Right lobe of liver (tissue), 6 donors: ENCODE data around the gene CIAO1. TPM values are rescaled to one million over a fixed set of nuclear protein-coding genes. Genes with fewer than 3 reads are reported as not detected.
A peak's percentile ranks its signal among the peaks of the same experiment; 100 is the strongest.

Experiments
- ATAC-seq, 4 donors: fragments of 200-7000 bp; cut with Tn5 transposase; one replicate each; pipeline ENCODE4 v1.9.1; 2020; ENCODE audit warnings: mild to moderate bottlenecking in 4 of 4, moderate library complexity in 4 of 4
- DNase-seq, 3 donors: peaks; one replicate each; pipeline ENCODE4 v3.0.0-alpha.2; 2020
- H3K27ac ChIP-seq, 3 donors: fragments of 200-600 bp; one replicate each; pipeline ENCODE4 v1.8.0; 2022
- H3K27me3 ChIP-seq, 2 donors: fragments of 200-600 bp; one replicate each; pipeline ENCODE4 v1.8.0; 2022
- H3K36me3 ChIP-seq, 4 donors: fragments of 200-600 bp; sonication (generic) in 1 of 4; one replicate each; pipeline versions ENCODE4 v1.5.1 to v1.8.0; 2017 to 2022; ENCODE audit warnings: control low read depth in 1 of 4
- H3K4me1 ChIP-seq, 4 donors: fragments of 200-600 bp; sonication (generic) in 1 of 4; one replicate each; pipeline versions ENCODE4 v1.5.1 to v1.8.0; 2017 to 2022; ENCODE audit warnings: control low read depth in 1 of 4
- H3K4me3 ChIP-seq, 3 donors: fragments of 200-600 bp; one replicate each; pipeline ENCODE4 v1.8.0; 2022
- H3K9me3 ChIP-seq, 4 donors: fragments of 200-600 bp; sonication (generic) in 1 of 4; one replicate each; pipeline versions ENCODE4 v1.5.1 to v1.8.0; 2017 to 2022; ENCODE audit warnings: control low read depth in 1 of 4
- CTCF ChIP-seq, 4 donors: fragments of 200-600 bp in 3 of 4; fragments of 450-650 bp in 1 of 4; IDR thresholded peaks; one replicate each; pipeline versions ENCODE4 v1.5.1 to v1.8.0; 2016 to 2022; ENCODE audit warnings: antibody characterized with exemption in 4 of 4, mild to moderate bottlenecking in 2 of 4
- POLR2A ChIP-seq: fragments of 450-650 bp; IDR thresholded peaks from one replicate; pipeline ENCODE4 v1.6.1; 2017; ENCODE audit warnings: antibody characterized with exemption, mild to moderate bottlenecking
- WGBS: methylation state at CpG from one replicate; pipeline ENCODE4 v1.1.6; 2018; ENCODE audit warnings: low coverage, low lambda C conversion rate; ENCODE audit not compliant: insufficient coverage; ENCODE audit errors: missing lambda C conversion rate; 5-methylcytosine and 5-hydroxymethylcytosine counted together
- intact Hi-C, 2 donors: fragments of 100-400 bp; cut with DNase I; formaldehyde crosslinking; loops; one replicate each; pipeline versions ENCODE4 v1.11.2 to v1.14.1; 2022
- total RNA-seq, 6 experiments: library from RNA; depleted of rRNA in 2 of 6; stranded (reverse); fragments of >200 nt in 2 of 6; fragmentation: NEBNext Ultra II Directional in 3 of 6; extraction: Animal tissue kit (Norgen Biotek cat#: 25700) in 3 of 6; gene quantifications; one replicate each; pipeline versions ENCODE4 v1.1.0 to v1.2.4, GENCODE V29; 2016 to 2023
- donor health status: DM: no; HTN: yes; CAD: no.
- donor health status: DM: no; HTN: no; CAD: no.
- donor health status: DM: no; HTN: no; CAD: no.
- donor health status: DM: no; HTN: yes; CAD: no.
- donor health status: DM: no; HTN: yes; CAD: no.

CIAO1 gene
- total RNA-seq, 6 experiments from 2014 or later: 39.8 to 80.3 (median 45.0) TPM

- DNase-seq: no peak
- 100% methylated on average over 2 of the region's 4 CpGs for WGBS
- Histone ChIP-seq H3K27ac (no peak overlapping the region), H3K9me3 (no peaks in the 10 kb centered on the region), H3K27me3 (no peaks in the 10 kb centered on the region), H3K4me1 (peaks cover 0 to 10% (median 0%) of the 10 kb centered on the region in 4 donors), H3K36me3 (no peaks in the 10 kb centered on the region), H3K4me3 (no peak overlapping the region)
- intact Hi-C loops: no loop called here
- ATAC-seq: no peak
- TF ChIP-seq POLR2A: no peak
Measured at GRCh38 chr2:96318723-96319122, 52.7 kb downstream of the CIAO1 start.

GRCh38 chr2:96319396-96319795, 53.4 kb downstream of the CIAO1 start:
- no peaks in the 10 kb centered on the region for H3K9me3 ChIP-seq
- ATAC-seq: no peak
- H3K27ac ChIP-seq: no peak overlapping the region
- no peak overlapping the region for H3K4me3 ChIP-seq
- intact Hi-C loops: no loop called here
- 45% methylated on average over 1 of the region's 1 CpG for WGBS
- no peak for DNase-seq
- H3K27me3 ChIP-seq: no peaks in the 10 kb centered on the region
- no peaks in the 10 kb centered on the region for H3K36me3 ChIP-seq
- peaks cover 0 to 10% (median 0%) of the 10 kb centered on the region in 4 donors for H3K4me1 ChIP-seq
- TF ChIP-seq CTCF (IDR thresholded peaks at IDR 0.05) (no peak), POLR2A (no peak)

GRCh38 chr2:96320326-96320725, 54.3 kb downstream of the CIAO1 start:
- intact Hi-C loops: no loop called here
- H3K27ac ChIP-seq: no peak overlapping the region
- H3K36me3 ChIP-seq: no peaks in the 10 kb centered on the region
- DNase-seq: no peak
- no peaks in the 10 kb centered on the region for H3K27me3 ChIP-seq
- no peaks in the 10 kb centered on the region for H3K9me3 ChIP-seq
- TF ChIP-seq CTCF (IDR thresholded peaks at IDR 0.05) (no peak), POLR2A (no peak)
- ATAC-seq: no peak
- H3K4me3 ChIP-seq: no peak overlapping the region
- 82% methylated on average over 3 of the region's 3 CpGs for WGBS
- peaks cover 0 to 10% (median 0%) of the 10 kb centered on the region in 4 donors for H3K4me1 ChIP-seq

- peak overlapping the region in 1 of 3 donors; percentile 47 for H3K27ac ChIP-seq
- no peak for TF ChIP-seq POLR2A
- no peak for TF ChIP-seq CTCF (IDR thresholded peaks at IDR 0.05)
- peak overlapping the region; percentile 43 to 56 (median 52) for H3K4me3 ChIP-seq
- intact Hi-C loops: no loop called here
- 18% methylated on average over 8 of the region's 41 CpGs for WGBS
- ATAC-seq (peak; percentile 61 to 71 (median 66)), DNase-seq (peak in 2 of 3 donors; percentile 37 to 58)
- peaks cover 0 to 10% (median 0%) of the 10 kb centered on the region in 4 donors for H3K4me1 ChIP-seq
- H3K9me3 ChIP-seq: no peaks in the 10 kb centered on the region
- H3K27me3 ChIP-seq: no peaks in the 10 kb centered on the region
- no peaks in the 10 kb centered on the region for H3K36me3 ChIP-seq
Measured at GRCh38 chr2:96320728-96321622, 55.0 kb downstream of the CIAO1 start.

Other genes with a start within 250 kb of the CIAO1 start
- gene GPAT2, start 231.3 kb upstream of the CIAO1 start, total RNA-seq: 1 to 10 TPM in 2 of 6 experiments, under 1 TPM in 2, not detected in 2; 0.39 to 2.0 (median 0.90) TPM
- 1 to 10 TPM; 1.7 to 8.1 (median 3.2) TPM for gene ADRA2B, start 149.7 kb upstream of the CIAO1 start, total RNA-seq
- gene ASTL, start 127.7 kb upstream of the CIAO1 start, total RNA-seq: not detected
- 1 to 10 TPM in 5 of 6 experiments, under 1 TPM in 1; 0.44 to 2.5 (median 1.2) TPM for gene DUSP2, start 120.8 kb upstream of the CIAO1 start, total RNA-seq
- gene STARD7, start 57.4 kb upstream of the CIAO1 start, total RNA-seq: 10 to 100 TPM; 52.8 to 83.9 (median 65.4) TPM
- gene TMEM127, start 228 bp upstream of the CIAO1 start, total RNA-seq: 10 to 100 TPM; 28.3 to 42.6 (median 32.8) TPM
- 10 to 100 TPM; 43.6 to 52.5 (median 46.8) TPM for gene SNRNP200, start 39.3 kb downstream of the CIAO1 start, total RNA-seq
- gene ITPRIPL1, start 59.1 kb downstream of the CIAO1 start, total RNA-seq: 1 to 10 TPM in 1 of 6 experiments, under 1 TPM in 5; 0.15 to 1.2 (median 0.24) TPM
- gene NCAPH, start 69.5 kb downstream of the CIAO1 start, total RNA-seq: 1 to 10 TPM in 2 of 6 experiments, under 1 TPM in 4; 0.24 to 1.6 (median 0.72) TPM
- 1 to 10 TPM in 3 of 6 experiments, under 1 TPM in 3; 0.23 to 3.0 (median 1.4) TPM for gene NEURL3, start 239.1 kb downstream of the CIAO1 start, total RNA-seq